HepG2 (cell line): Measurements from ENCODE around the gene NACC2. TPM values are rescaled to one million over a fixed set of nuclear protein-coding genes. Genes with fewer than 3 reads are reported as not detected.

Experiments
- ATAC-seq: fragments of 200-7000 bp; cut with Tn5 transposase; 3 replicates; pipeline ENCODE4 v1.9.1; 2020; ENCODE audit warnings: mild to moderate bottlenecking, moderate library complexity
- BruUV-seq: library from RNA; stranded (reverse); fragments of 400-500 nt; replicated peaks from 2 replicates; lab custom pipeline; 2021; lab: Mats Ljungman, UMichigan
- CTCF ChIA-PET: fragments of 300-600 bp; formaldehyde crosslinking; extraction: SDS; loops from one replicate; lab custom pipeline; 2021; ENCODE audit warnings: low total read pairs, inconsistent platforms, low intra/inter-chr PET ratio; lab: Yijun Ruan, JAX
- POLR2A ChIA-PET: fragments of 350-600 bp; sonication (Branson Sonifier 250); formaldehyde crosslinking; loops from one replicate; lab custom pipeline; 2020; ENCODE audit warnings: antibody characterized with exemption, inconsistent platforms; lab: Yijun Ruan, JAX
- DNase-seq: peaks from one replicate; pipeline ENCODE4 v3.0.0-alpha.2; 2015; ENCODE audit warnings: low spot score
- FAIRE-seq: peaks from 3 replicates; lab custom pipeline; 2011; peaks lifted over from hg19 to GRCh38; lab: Jason Lieb, UNC
- H2AFZ ChIP-seq: one replicate; pipeline ENCODE4 v1.6.1; 2011; ENCODE audit warnings: low read length, inconsistent platforms
- H3K27ac ChIP-seq: fragments of 300-600 bp; 3 replicates; pipeline ENCODE4 v1.8.0; 2011; ENCODE audit warnings: mixed run types, mild to moderate bottlenecking, mixed read lengths, low read length, inconsistent platforms; ENCODE audit not compliant: insufficient read depth; ENCODE audit errors: extremely low read length
- H3K27me3 ChIP-seq, 2 experiments: fragments of 200-600 bp in 1 of 2; 2 replicates in 1 of 2; 3 replicates in 1 of 2; pipeline versions ENCODE4 v1.6.0 to v1.8.0; 2011; ENCODE audit warnings: low read length in 2 of 2, mild to moderate bottlenecking in 2 of 2, moderate library complexity in 2 of 2, inconsistent platforms in 1 of 2; ENCODE audit not compliant: insufficient read depth in 2 of 2, control insufficient read depth in 1 of 2
- H3K36me3 ChIP-seq, 2 experiments: fragments of 200-600 bp in 1 of 2; replicated peaks in 1 of 2; 2 replicates in 1 of 2; 3 replicates in 1 of 2; pipeline versions ENCODE4 v1.5.1 to v1.8.0; 2011; ENCODE audit warnings: low read length in 2 of 2, inconsistent platforms in 1 of 2; ENCODE audit not compliant: insufficient read depth in 2 of 2, control insufficient read depth in 1 of 2
- H3K4me1 ChIP-seq: 2 replicates; pipeline ENCODE4 v1.5.1; 2012; ENCODE audit warnings: low read length, inconsistent platforms; ENCODE audit not compliant: insufficient read depth
- H3K4me2 ChIP-seq: 2 replicates; pipeline ENCODE4 v1.6.0; 2011; ENCODE audit warnings: low read depth, low read length, inconsistent platforms
- H3K4me3 ChIP-seq, 3 experiments: fragments of 200-600 bp in 1 of 3; sonication (generic), shearing (Covaris generic) in 1 of 3; replicated peaks in 1 of 3; 2 replicates each; pipeline ENCODE4 v1.5.1; 2011 to 2016; ENCODE audit warnings: low read length in 3 of 3, inconsistent platforms in 2 of 3, low read depth in 2 of 3, mild to moderate bottlenecking in 2 of 3, control low read depth in 1 of 3, mixed read lengths in 1 of 3; ENCODE audit not compliant: insufficient read depth in 1 of 3
- H3K79me2 ChIP-seq: one replicate; pipeline ENCODE4 v1.6.1; 2011; ENCODE audit warnings: low read length, inconsistent platforms; ENCODE audit not compliant: insufficient read depth
- H3K9ac ChIP-seq: 2 replicates; pipeline ENCODE4 v1.6.0; 2011; ENCODE audit warnings: mild to moderate bottlenecking, low read depth, low read length, inconsistent platforms; ENCODE audit not compliant: insufficient read depth
- H3K9me3 ChIP-seq: 2 replicates; pipeline ENCODE4 v1.5.1; 2012; ENCODE audit warnings: mild to moderate bottlenecking, low read length
- H4K20me1 ChIP-seq: 2 replicates; pipeline ENCODE4 v1.6.0; 2011; ENCODE audit warnings: inconsistent platforms, mild to moderate bottlenecking, low read length, moderate library complexity; ENCODE audit not compliant: insufficient read depth
- AGO2 ChIP-seq: fragments of 200-400 bp; formaldehyde crosslinking; optimal IDR thresholded peaks from 2 replicates; pipeline ENCODE3; 2017; ENCODE audit warnings: mild to moderate bottlenecking, low read depth, low read length, moderate library complexity
- PAXIP1 ChIP-seq: sonication (generic); formaldehyde crosslinking; conservative IDR thresholded peaks from 2 replicates; pipeline ENCODE4 v1.4.0; 2020; ENCODE audit warnings: mild to moderate bottlenecking, missing genetic modification reagents, moderate library complexity
- RBFOX2 ChIP-seq: fragments of 200-400 bp; formaldehyde crosslinking; IDR thresholded peaks from 2 replicates; pipeline ENCODE4 v1.6.1; 2017; ENCODE audit warnings: low read depth, mild to moderate bottlenecking, low read length
- XBP1 ChIP-seq: sonication (generic); formaldehyde crosslinking; IDR thresholded peaks from 2 replicates; pipeline ENCODE4 v1.5.0; 2020; ENCODE audit warnings: missing genetic modification reagents
- ZBTB39 ChIP-seq: sonication (generic); formaldehyde crosslinking; IDR thresholded peaks from 2 replicates; pipeline ENCODE4 v1.5.0; 2020; ENCODE audit warnings: missing genetic modification reagents
- ZNF326 ChIP-seq: sonication (generic); formaldehyde crosslinking; IDR thresholded peaks from 2 replicates; pipeline ENCODE4 v1.4.0; 2020; ENCODE audit warnings: missing genetic modification reagents, borderline replicate concordance
- ZNF335 ChIP-seq: sonication (generic); formaldehyde crosslinking; IDR thresholded peaks from 2 replicates; pipeline ENCODE4 v1.4.0; 2020; ENCODE audit warnings: missing genetic modification reagents
- ZSCAN9 ChIP-seq: IDR thresholded peaks from 2 replicates; pipeline ENCODE4 v1.6.1; 2016; ENCODE audit warnings: borderline replicate concordance
- WGBS: methylation state at CpG from one replicate; pipeline ENCODE4 v1.1.6; 2017; ENCODE audit warnings: low lambda C conversion rate; 5-methylcytosine and 5-hydroxymethylcytosine counted together
- in situ Hi-C: cut with HindIII; loops from 2 replicates; pipeline ENCODE4 v1.10.0; 2017; ENCODE audit warnings: low pct_unique_long_range_greater_than_20kb; ENCODE audit not compliant: extremely low pct_ligation_motif_present
- intact Hi-C: fragments of 100-400 bp; cut with micrococcal nuclease; formaldehyde crosslinking; loops from one replicate; pipeline ENCODE4 v1.10.0; 2022; ENCODE audit not compliant: unreplicated experiment
- polyA plus RNA-seq, 8 experiments: library from polyadenylated mRNA; depleted of rRNA in 3 of 8; stranded (reverse) in 7 of 8; unstranded in 1 of 8; fragments of >200 nt; fragmentation: Illumina TruSeq in 4 of 8; extraction: Trizol in 4 of 8; gene quantifications; 2 replicates each; pipeline versions ENCODE4 v1.2.1 to v1.2.3, GENCODE V29; 2011 to 2016; ENCODE audit warnings: low read depth in 4 of 8, missing spikeins in 1 of 8, mixed read lengths in 1 of 8; ENCODE audit not compliant: insufficient read depth in 1 of 8
- total RNA-seq, 5 experiments: library from RNA; depleted of rRNA; stranded (reverse); fragments of >200 nt; fragmentation: Illumina TruSeq; extraction: Trizol; gene quantifications; 2 replicates each; pipeline ENCODE4 v1.2.3, GENCODE V29; 2016; ENCODE audit warnings: low read depth in 1 of 5
- TF ChIP-seq, protein P1 (sequence below): sonication (generic); formaldehyde crosslinking; IDR thresholded peaks from 2 replicates; pipeline ENCODE4 v1.4.0; 2020; ENCODE audit warnings: mild to moderate bottlenecking, missing genetic modification reagents

NACC2 gene
- total and polyA plus RNA-seq, 2 of the 13 experiments (the other 11 are each of a cell fraction or from before 2014, with no cell fraction given), result 5.9 to 12.3 TPM

DNA sequence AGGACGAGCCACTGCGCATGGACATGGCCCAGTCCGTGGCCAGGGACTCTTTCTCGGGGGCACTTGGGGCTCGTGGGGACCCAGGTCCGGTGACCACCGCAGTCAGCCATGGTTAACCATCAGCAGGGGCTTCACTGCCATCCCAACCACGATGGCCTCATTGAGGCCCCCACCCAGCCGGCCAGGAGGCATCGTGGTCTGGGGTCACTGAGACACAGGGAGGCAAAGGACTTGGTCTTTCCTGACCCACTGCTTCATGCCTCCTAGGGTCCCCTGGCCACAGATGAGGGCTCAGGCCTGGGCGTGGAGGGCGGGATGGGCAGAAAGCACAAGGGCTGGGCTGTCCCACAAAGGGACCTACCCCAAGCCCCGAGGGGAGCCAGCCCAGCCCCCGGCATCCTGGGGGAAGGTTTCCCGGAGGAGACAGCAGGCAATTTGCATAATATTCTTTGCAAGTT is 6.6 kb downstream of the NACC2 start:
- Histone ChIP-seq H2AFZ (no peak overlapping the region), H4K20me1 (peaks cover 41% of the 10 kb centered on the region; the same call in 1 of the 2 replicates), H3K4me1 (peaks cover 35% of the 10 kb centered on the region), H3K27ac (no peak overlapping the region), H3K36me3 (0 out of 5 replicates have a peak, but pooled peaks cover 4 to 7% of the 10 kb centered on the region in 2 experiments), H3K9me3 (no peaks in the 10 kb centered on the region), H3K4me3 (no peak overlapping the region), H3K9ac (no peak overlapping the region), H3K4me2 (no peak overlapping the region), H3K27me3 (no peaks in the 10 kb centered on the region), H3K79me2 (peaks cover 85% of the 10 kb centered on the region)
- TF ChIP-seq, protein P1, sequence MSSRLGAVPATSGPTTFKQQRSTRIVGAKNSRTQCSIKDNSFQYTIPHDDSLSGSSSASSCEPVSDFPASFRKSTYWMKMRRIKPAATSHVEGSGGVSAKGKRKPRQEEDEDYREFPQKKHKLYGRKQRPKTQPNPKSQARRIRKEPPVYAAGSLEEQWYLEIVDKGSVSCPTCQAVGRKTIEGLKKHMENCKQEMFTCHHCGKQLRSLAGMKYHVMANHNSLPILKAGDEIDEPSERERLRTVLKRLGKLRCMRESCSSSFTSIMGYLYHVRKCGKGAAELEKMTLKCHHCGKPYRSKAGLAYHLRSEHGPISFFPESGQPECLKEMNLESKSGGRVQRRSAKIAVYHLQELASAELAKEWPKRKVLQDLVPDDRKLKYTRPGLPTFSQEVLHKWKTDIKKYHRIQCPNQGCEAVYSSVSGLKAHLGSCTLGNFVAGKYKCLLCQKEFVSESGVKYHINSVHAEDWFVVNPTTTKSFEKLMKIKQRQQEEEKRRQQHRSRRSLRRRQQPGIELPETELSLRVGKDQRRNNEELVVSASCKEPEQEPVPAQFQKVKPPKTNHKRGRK (CRISPR knock-in tag), result no peak
- peak; percentile 20 for TF ChIP-seq AGO2
- TF ChIP-seq RBFOX2, result 0 out of 2 replicates have a peak, but pooled peaks have one; percentile 33
- ATAC-seq (no peak), DNase-seq (no peak), FAIRE-seq (no peak)
- in situ Hi-C loops, result no loop called here
- intact Hi-C loops, result no loop called here
- no TSS peak for BruUV-seq
- POLR2A ChIA-PET, result no interaction called here
- CTCF ChIA-PET, result no interaction called here
- 85% methylated on average over 3 of the region's 15 CpGs for WGBS

DNA sequence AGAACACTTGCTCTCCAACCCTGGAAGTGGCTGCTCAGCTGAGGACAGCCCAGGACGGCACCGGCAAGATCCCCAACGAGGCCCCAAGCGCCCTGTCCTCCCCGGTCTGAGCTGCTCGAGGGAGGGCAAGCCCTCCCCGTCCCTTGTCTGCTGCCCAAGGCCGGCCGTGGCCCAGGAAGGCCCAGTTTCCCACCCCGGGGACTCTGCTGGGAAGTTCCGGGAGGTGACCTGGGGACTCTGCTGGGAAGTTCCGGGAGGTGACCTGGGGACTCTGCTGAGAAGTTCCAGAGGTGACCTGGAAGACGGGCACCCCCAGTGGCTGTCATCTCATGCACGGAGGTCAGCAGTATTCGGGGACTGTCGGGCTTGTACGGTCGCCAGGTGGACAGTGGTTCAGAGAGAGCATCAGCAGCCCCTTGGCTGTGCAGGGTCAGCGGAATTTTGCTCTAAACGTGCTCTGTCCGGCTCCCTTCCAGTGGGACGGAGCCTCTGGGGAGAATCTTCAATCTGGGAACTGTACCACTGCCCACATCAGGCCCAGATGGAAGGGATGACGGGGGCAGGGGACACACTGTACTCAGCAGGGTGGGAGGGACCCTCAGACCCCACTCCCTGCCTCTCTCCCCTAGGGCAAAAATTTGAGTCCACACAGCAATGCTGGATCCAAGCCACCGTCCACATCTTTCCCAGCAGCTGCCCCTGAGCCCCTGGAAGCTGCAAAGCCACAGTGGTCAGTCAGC is 7.2 kb downstream of the NACC2 start:
- intact Hi-C loops, result no loop called here
- H4K20me1 ChIP-seq, result peaks cover 35% of the 10 kb centered on the region; the same call in 1 of the 2 replicates
- TF ChIP-seq XBP1 (CRISPR knock-in tag), result no peak
- TF ChIP-seq ZSCAN9 (CRISPR knock-in tag), result no peak
- TF ChIP-seq ZBTB39 (CRISPR knock-in tag), result no peak
- TF ChIP-seq ZNF335, result no peak
- TF ChIP-seq ZNF326 (CRISPR knock-in tag), result no peak
- TF ChIP-seq PAXIP1 (CRISPR knock-in tag), result no peak

More for the DNA sequence above, 7.2 kb downstream of the NACC2 start:
- WGBS, result 88% methylated on average over 8 of the region's 24 CpGs
- Histone ChIP-seq H3K4me2 (no peak overlapping the region), H3K27me3 (no peaks in the 10 kb centered on the region), H2AFZ (no peak overlapping the region), H3K4me3 (no peak overlapping the region), H3K9ac (no peak overlapping the region), H3K36me3 (0 out of 5 replicates have a peak, but pooled peaks cover 4 to 12% of the 10 kb centered on the region in 2 experiments), H3K9me3 (no peaks in the 10 kb centered on the region), H3K27ac (no peak overlapping the region), H3K79me2 (peaks cover 83% of the 10 kb centered on the region), H3K4me1 (peaks cover 29% of the 10 kb centered on the region)
- ChIA-PET CTCF (no interaction called here), POLR2A (no interaction called here)
- BruUV-seq, result no TSS peak
- DNase-seq (no peak), FAIRE-seq (no peak), ATAC-seq (no peak)
- in situ Hi-C loops, result no loop called here
